Thyroid gland (tissue), 4 donors: ENCODE data around the gene SERPINB7. TPM values are rescaled to one million over a fixed set of nuclear protein-coding genes. Genes with fewer than 3 reads are reported as not detected.

Experiments used
- DNase-seq, 2 donors: peaks; one replicate each; pipeline ENCODE4 v3.0.0-alpha.2; 2019
- H3K27ac ChIP-seq, 3 donors: fragments of 200-600 bp; sonication (generic); 1 replicate in 2 of 3; 2 replicates in 1 of 3; pipeline ENCODE4 v1.5.1; 2016 to 2019; ENCODE audit warnings: mild to moderate bottlenecking in 1 of 3, moderate library complexity in 1 of 3
- H3K27me3 ChIP-seq: fragments of 200-600 bp; sonication (generic); one replicate; pipeline ENCODE4 v1.5.1; 2019
- H3K36me3 ChIP-seq, 2 donors: fragments of 200-600 bp; sonication (generic); one replicate each; pipeline ENCODE4 v1.5.1; 2016 to 2019
- H3K4me1 ChIP-seq, 2 donors: fragments of 200-600 bp; sonication (generic); one replicate each; pipeline ENCODE4 v1.5.1; 2017 to 2019
- H3K4me3 ChIP-seq, 3 donors: fragments of 200-600 bp; sonication (generic); replicated peaks in 1 of 3; 1 replicate in 2 of 3; 2 replicates in 1 of 3; pipeline ENCODE4 v1.5.1; 2016; ENCODE audit warnings: mild to moderate bottlenecking in 1 of 3
- H3K9me3 ChIP-seq: fragments of 200-600 bp; sonication (generic); one replicate; pipeline ENCODE4 v1.5.1; 2017
- POLR2A ChIP-seq, 2 donors: fragments of 450-650 bp; IDR thresholded peaks; one replicate each; pipeline ENCODE4 v1.6.1; 2017; ENCODE audit warnings: antibody characterized with exemption in 2 of 2, mild to moderate bottlenecking in 2 of 2, moderate library complexity in 1 of 2
- WGBS, 2 donors: methylation state at CpG; one replicate each; pipeline ENCODE4 v1.1.5; 2017; 5-methylcytosine and 5-hydroxymethylcytosine counted together
- intact Hi-C: fragments of 100-400 bp; cut with DNase I; formaldehyde crosslinking; loops from one replicate; pipeline ENCODE4 v1.15.1; 2023
- total RNA-seq, 4 donors: library from RNA; depleted of rRNA; stranded (reverse); fragments of >200 nt; gene quantifications; one replicate each; pipeline ENCODE4 v1.2.3, GENCODE V29; 2016
- TF ChIP-seq, protein P1 (sequence below), 6 experiments: fragments of 200-600 bp in 3 of 6; fragments of 450-650 bp in 3 of 6; sonication (generic) in 3 of 6; IDR thresholded peaks; one replicate each; pipeline ENCODE4 v1.5.1; 2016 to 2019; ENCODE audit warnings: antibody characterized with exemption in 6 of 6, mild to moderate bottlenecking in 2 of 6, inconsistent platforms in 1 of 6, moderate library complexity in 1 of 6

The SERPINB7 gene
- total RNA-seq, 4 donors from 2014 or later = not detected

DNA sequence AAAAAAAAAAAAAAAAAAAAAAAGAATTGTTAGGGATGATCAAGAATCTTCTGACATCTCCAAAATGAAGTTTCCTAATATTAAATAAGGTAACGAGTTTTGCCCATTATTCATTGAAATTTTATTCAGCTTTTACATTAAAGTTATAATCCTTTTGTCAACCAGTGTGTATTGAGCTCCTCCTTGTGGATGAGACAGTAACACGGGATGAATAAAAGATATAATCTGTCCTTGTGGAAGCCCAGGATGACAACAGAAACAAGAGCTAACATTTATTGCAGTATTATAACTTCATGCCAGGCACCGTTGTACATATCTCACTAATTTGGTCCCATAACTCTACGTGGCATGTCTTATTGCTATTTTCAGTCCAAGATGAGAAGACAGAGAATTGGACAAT lies 33.4 kb upstream of the SERPINB7 start:
- Histone ChIP-seq H3K27ac (no peak overlapping the region), H3K36me3 (no peaks in the 10 kb centered on the region), H3K4me1 (no peaks in the 10 kb centered on the region), H3K9me3 (no peaks in the 10 kb centered on the region), H3K27me3 (no peaks in the 10 kb centered on the region), H3K4me3 (no peak overlapping the region)
- no peak for DNase-seq
- intact Hi-C loops = no loop called here
- 74 to 78% methylated on average over 4 of the region's 4 CpGs for WGBS, 2 donors
- TF ChIP-seq, protein P1, sequence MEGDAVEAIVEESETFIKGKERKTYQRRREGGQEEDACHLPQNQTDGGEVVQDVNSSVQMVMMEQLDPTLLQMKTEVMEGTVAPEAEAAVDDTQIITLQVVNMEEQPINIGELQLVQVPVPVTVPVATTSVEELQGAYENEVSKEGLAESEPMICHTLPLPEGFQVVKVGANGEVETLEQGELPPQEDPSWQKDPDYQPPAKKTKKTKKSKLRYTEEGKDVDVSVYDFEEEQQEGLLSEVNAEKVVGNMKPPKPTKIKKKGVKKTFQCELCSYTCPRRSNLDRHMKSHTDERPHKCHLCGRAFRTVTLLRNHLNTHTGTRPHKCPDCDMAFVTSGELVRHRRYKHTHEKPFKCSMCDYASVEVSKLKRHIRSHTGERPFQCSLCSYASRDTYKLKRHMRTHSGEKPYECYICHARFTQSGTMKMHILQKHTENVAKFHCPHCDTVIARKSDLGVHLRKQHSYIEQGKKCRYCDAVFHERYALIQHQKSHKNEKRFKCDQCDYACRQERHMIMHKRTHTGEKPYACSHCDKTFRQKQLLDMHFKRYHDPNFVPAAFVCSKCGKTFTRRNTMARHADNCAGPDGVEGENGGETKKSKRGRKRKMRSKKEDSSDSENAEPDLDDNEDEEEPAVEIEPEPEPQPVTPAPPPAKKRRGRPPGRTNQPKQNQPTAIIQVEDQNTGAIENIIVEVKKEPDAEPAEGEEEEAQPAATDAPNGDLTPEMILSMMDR (IDR thresholded peaks at IDR 0.05) = no peak
- TF ChIP-seq POLR2A (IDR thresholded peaks at IDR 0.05) = no peak

DNA sequence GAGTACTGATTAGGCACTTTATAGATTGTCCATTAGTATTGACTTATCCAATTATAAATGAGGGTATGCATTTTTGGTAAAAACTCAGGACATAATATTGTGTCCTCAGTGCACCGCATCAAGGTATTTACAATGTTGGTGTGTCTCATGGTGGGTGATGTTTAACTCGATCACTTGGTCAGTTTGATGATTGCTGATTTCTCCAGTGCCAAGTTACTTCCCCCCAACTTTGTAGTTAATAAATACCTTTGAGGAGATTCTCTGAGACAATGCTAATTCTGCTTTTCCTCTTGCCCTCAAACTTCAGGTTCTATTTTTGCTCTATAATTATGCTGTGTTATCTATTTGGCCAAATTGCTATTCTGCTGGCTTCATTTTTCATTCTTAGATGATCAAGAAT lies 28.2 kb upstream of the SERPINB7 start:
- H3K27ac ChIP-seq = no peak overlapping the region
- no peaks in the 10 kb centered on the region for H3K9me3 ChIP-seq
- no peaks in the 10 kb centered on the region for H3K36me3 ChIP-seq
- no peak for DNase-seq
- 92 to 97% methylated on average over 2 of the region's 2 CpGs for WGBS, 2 donors
- no peaks in the 10 kb centered on the region for H3K4me1 ChIP-seq
- H3K4me3 ChIP-seq = no peak overlapping the region
- H3K27me3 ChIP-seq = no peaks in the 10 kb centered on the region
- intact Hi-C loops = no loop called here
- no peak for TF ChIP-seq POLR2A (IDR thresholded peaks at IDR 0.05)
- TF ChIP-seq, protein P1 (IDR thresholded peaks at IDR 0.05) = no peak

DNA sequence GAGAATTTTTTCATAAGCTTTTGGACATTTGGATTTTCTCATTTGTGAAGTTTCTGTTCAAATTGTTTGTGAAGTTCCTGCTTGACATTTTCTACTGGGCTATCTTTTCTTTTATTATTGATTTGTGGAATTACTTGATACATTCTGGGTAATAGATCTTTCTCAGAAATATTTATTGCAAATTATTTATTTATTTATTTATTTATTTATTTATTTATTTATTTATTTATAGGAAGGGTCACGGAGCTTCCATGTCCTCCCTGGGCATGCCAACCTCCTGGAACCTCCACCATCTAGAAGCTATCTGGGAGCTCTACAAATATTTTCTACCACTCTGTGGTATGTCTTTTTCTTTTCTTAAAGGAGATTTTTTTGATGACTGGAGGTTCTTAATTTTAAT lies 25.7 kb upstream of the SERPINB7 start:
- no peaks in the 10 kb centered on the region for H3K4me1 ChIP-seq
- no peak overlapping the region for H3K27ac ChIP-seq
- H3K36me3 ChIP-seq = no peaks in the 10 kb centered on the region
- 79 to 80% methylated on average over 1 of the region's 1 CpG for WGBS, 2 donors
- H3K9me3 ChIP-seq = no peaks in the 10 kb centered on the region
- TF ChIP-seq POLR2A (IDR thresholded peaks at IDR 0.05) = no peak
- DNase-seq = no peak
- H3K4me3 ChIP-seq = no peak overlapping the region
- intact Hi-C loops = no loop called here
- H3K27me3 ChIP-seq = no peaks in the 10 kb centered on the region

DNA sequence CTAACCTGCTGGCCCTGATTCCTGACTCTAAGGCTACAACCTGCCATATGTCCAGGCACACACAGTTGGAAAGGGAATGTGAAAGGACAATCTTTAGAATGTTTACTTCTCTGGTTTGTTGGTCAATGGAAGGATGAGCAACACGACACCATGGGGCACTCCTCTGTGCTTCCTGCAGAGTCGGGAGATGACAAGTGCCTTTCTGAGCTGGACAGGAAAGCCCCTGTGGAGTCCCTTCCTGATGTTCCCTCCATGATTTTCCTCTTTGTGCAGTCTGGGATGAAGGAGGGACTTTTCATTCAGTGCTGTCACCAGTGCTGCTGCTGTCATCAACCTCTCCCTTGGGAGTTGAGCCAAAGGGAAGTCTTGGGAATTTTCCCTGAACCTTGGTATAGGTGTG lies 22.6 kb upstream of the SERPINB7 start:
- TF ChIP-seq POLR2A (IDR thresholded peaks at IDR 0.05) = no peak
- TF ChIP-seq, protein P1 (IDR thresholded peaks at IDR 0.05) = no peak
- no peak overlapping the region for H3K27ac ChIP-seq
- DNase-seq = no peak
- 77 to 83% methylated on average over 2 of the region's 2 CpGs for WGBS, 2 donors
- intact Hi-C loops = no loop called here
- H3K36me3 ChIP-seq = no peaks in the 10 kb centered on the region
- H3K4me1 ChIP-seq = no peaks in the 10 kb centered on the region
- no peaks in the 10 kb centered on the region for H3K9me3 ChIP-seq
- H3K27me3 ChIP-seq = no peaks in the 10 kb centered on the region
- no peak overlapping the region for H3K4me3 ChIP-seq

DNA sequence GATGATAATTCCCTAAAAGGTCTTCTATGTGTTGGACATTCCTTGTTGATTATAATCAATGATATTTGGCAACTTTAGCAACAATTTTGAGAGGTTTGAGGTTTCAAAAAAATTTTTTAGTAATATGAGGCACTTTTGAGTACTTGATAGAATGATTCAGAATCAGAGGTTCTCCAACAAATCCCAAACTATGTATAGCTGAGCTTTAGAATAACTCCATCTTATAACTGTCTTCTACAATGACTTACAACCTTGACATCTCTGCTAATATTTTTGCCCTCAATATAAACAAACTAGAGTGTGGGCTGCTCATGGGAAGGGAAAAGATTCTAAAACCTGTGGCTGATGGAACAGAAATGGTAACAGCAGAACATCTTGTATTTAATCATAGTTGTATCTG lies 21.5 kb upstream of the SERPINB7 start:
- TF ChIP-seq POLR2A (IDR thresholded peaks at IDR 0.05) = no peak
- TF ChIP-seq, protein P1 (IDR thresholded peaks at IDR 0.05) = no peak
- intact Hi-C loops = no loop called here

DNA sequence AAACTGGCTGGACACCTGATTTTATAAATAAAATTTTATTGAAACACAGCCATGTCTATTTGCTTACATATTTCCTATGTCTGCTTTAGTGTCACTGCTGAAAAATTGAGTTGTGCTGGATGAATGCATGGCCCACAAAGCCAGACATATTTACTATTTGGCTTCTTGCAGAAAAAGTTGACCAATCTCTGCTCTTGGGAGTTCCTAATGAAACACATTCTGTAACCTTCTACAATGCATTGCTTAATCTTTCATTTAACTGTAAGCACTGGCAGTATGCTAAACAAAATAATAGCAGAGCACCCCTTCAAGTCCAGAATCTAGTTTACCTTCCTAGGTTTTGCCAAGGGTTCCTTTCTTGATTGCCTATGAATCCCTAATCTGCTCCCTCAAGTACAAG lies 17.7 kb upstream of the SERPINB7 start:
- intact Hi-C loops = no loop called here
- TF ChIP-seq POLR2A (IDR thresholded peaks at IDR 0.05) = no peak
- TF ChIP-seq, protein P1 (IDR thresholded peaks at IDR 0.05) = no peak
- DNase-seq = no peak

More for the DNA sequence above, 21.5 kb upstream of the SERPINB7 start:
- no peak overlapping the region for H3K27ac ChIP-seq
- no peak for DNase-seq
- H3K27me3 ChIP-seq = no peaks in the 10 kb centered on the region
- H3K9me3 ChIP-seq = no peaks in the 10 kb centered on the region
- H3K36me3 ChIP-seq = no peaks in the 10 kb centered on the region
- H3K4me1 ChIP-seq = no peaks in the 10 kb centered on the region
- no peak overlapping the region for H3K4me3 ChIP-seq

More for the DNA sequence above, 17.7 kb upstream of the SERPINB7 start:
- no peak overlapping the region for H3K4me3 ChIP-seq
- no peaks in the 10 kb centered on the region for H3K9me3 ChIP-seq
- no peaks in the 10 kb centered on the region for H3K36me3 ChIP-seq
- H3K27me3 ChIP-seq = no peaks in the 10 kb centered on the region
- H3K27ac ChIP-seq = no peak overlapping the region
- H3K4me1 ChIP-seq = no peaks in the 10 kb centered on the region
